Endodermal cell (in vitro differentiated cells): ENCODE measurements around the gene GSG1L2. TPM values are rescaled to one million over a fixed set of nuclear protein-coding genes. Genes with fewer than 3 reads are reported as not detected.

Experiments used
- DNase-seq: peaks from one replicate; pipeline ENCODE4 v3.0.0-alpha.2; 2017
- H3K27ac ChIP-seq: 2 replicates; pipeline ENCODE4 v1.5.1; 2013; ENCODE audit warnings: mild to moderate bottlenecking, low read depth, low read length, moderate library complexity
- H3K27me3 ChIP-seq: 2 replicates; pipeline ENCODE4 v1.6.1; 2013; ENCODE audit warnings: mild to moderate bottlenecking, low read length, moderate library complexity; ENCODE audit not compliant: insufficient read depth, control insufficient read depth, poor library complexity, severe bottlenecking
- H3K36me3 ChIP-seq: 2 replicates; pipeline ENCODE4 v1.7.0; 2013; ENCODE audit warnings: mild to moderate bottlenecking, low read length, moderate library complexity; ENCODE audit not compliant: control insufficient read depth, insufficient read depth
- H3K4me1 ChIP-seq: one replicate; pipeline ENCODE4 v1.7.0; 2013; ENCODE audit warnings: low read length; ENCODE audit not compliant: control insufficient read depth, insufficient read depth
- H3K4me3 ChIP-seq: 2 replicates; pipeline ENCODE4 v1.5.1; 2013; ENCODE audit warnings: mild to moderate bottlenecking, low read length, moderate library complexity
- H3K9ac ChIP-seq: 2 replicates; pipeline ENCODE4 v1.6.1; 2013; ENCODE audit warnings: mild to moderate bottlenecking, low read length, moderate library complexity; ENCODE audit not compliant: poor library complexity, severe bottlenecking; ENCODE audit errors: extremely low read depth
- H3K9me3 ChIP-seq: 2 replicates; pipeline ENCODE4 v1.6.1; 2013; ENCODE audit warnings: mild to moderate bottlenecking, low read length, moderate library complexity; ENCODE audit not compliant: control insufficient read depth
- H3K27ac Mint-ChIP-seq: 2 replicates; pipeline ENCODE4 v1.8.0; 2020; ENCODE audit warnings: mixed read lengths
- H3K27me3 Mint-ChIP-seq: 2 replicates; pipeline ENCODE4 v1.8.0; 2021; ENCODE audit warnings: mild to moderate bottlenecking, mixed read lengths; ENCODE audit not compliant: insufficient read depth
- H3K36me3 Mint-ChIP-seq: 2 replicates; pipeline ENCODE4 v1.8.0; 2020; ENCODE audit warnings: low read depth, mixed read lengths
- H3K4me1 Mint-ChIP-seq: 2 replicates; pipeline ENCODE4 v1.8.0; 2020; ENCODE audit warnings: mixed read lengths
- H3K4me3 Mint-ChIP-seq: 2 replicates; pipeline ENCODE4 v1.8.0; 2020; ENCODE audit warnings: mild to moderate bottlenecking, moderate library complexity, mixed read lengths
- H3K9me3 Mint-ChIP-seq: 2 replicates; pipeline ENCODE4 v1.8.0; 2020; ENCODE audit warnings: mild to moderate bottlenecking, mixed read lengths
- CTCF ChIP-seq: fragments of 200-600 bp; sonication (generic); conservative IDR thresholded peaks from 2 replicates; pipeline ENCODE4 v1.5.0; 2021; ENCODE audit warnings: antibody characterized with exemption, mild to moderate bottlenecking
- WGBS, 2 experiments: methylation state at CpG; one replicate each; pipeline versions ENCODE4 v1.1.5 to v1.1.7; 2013; ENCODE audit warnings: missing lambda C conversion rate in 2 of 2, mixed read lengths in 1 of 2; ENCODE audit not compliant: insufficient coverage in 1 of 2, insufficient read length in 1 of 2; 5-methylcytosine and 5-hydroxymethylcytosine counted together
- total RNA-seq, 2 donors: library from RNA; stranded (reverse); fragmentation: NEBNext Ultra II Directional in 1 of 2; extraction: Animal tissue kit (Norgen Biotek cat#: 25700) in 1 of 2; gene quantifications; 2 replicates in 1 of 2; 3 replicates in 1 of 2; pipeline ENCODE4 v1.2.1, GENCODE V29; 2021

The GSG1L2 gene
- total RNA-seq, 2 donors from 2014 or later = not detected

DNA sequence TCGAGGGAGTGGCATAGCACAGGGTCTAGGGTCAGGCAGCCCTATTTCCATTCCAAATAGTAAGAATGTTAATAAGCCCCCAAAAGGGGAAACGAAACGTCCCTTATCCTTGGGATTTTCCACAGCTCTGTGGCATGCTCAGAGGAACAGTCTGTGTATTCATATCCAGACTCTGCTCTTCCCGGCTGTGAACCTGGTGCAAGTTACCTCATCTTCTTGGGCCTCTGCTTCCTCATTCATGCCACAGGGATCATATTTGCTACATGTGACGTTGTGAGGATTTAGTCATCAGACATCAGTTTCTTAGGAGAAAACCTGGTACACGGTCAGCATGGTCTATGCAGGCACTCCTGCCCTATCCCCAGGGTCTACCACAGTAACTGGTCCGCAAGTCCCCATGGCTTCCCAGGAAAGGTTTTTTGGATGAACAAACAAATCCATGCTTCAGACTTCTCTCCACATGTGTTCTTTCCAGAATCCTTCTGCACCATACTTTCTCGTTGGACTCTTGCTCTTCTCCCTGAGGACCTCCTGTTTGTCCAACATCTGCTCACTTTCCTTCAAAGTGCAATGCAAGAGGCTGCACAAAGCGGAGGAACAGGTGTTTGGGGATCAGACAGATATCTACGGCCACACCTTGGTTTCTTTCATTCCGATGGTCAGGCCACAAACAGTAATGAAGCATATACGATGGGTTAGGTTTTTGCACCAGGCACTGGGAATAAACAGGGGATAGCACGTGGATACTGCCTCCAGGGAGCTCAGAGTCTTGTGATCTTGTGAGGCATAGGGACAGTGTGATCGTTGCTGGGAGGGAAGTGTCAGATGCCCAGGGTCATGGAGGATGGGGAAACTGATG lies 21.5 kb upstream of the GSG1L2 start:
- peaks cover 13% of the 10 kb centered on the region for H3K4me1 Mint-ChIP-seq
- TF ChIP-seq CTCF = no peak
- peaks cover 57% of the 10 kb centered on the region for H3K27me3 Mint-ChIP-seq

GRCh38 chr17:9842057-9842758 lies 20.3 kb upstream of the GSG1L2 start:
- Histone ChIP-seq H3K27me3 (peaks cover 18% of the 10 kb centered on the region), H3K36me3 (no peaks in the 10 kb centered on the region), H3K27ac (no peak overlapping the region), H3K9ac (no peak overlapping the region), H3K4me3 (no peak overlapping the region), H3K4me1 (no peaks in the 10 kb centered on the region), H3K9me3 (no peaks in the 10 kb centered on the region)
- peak; percentile 47 for DNase-seq
- 84 to 89% methylated on average over 13 to 14 of the region's 14 CpGs for WGBS, 2 experiments
- H3K36me3 Mint-ChIP-seq = no peaks in the 10 kb centered on the region
- no peak overlapping the region for H3K4me3 Mint-ChIP-seq
- no peak for TF ChIP-seq CTCF
- H3K4me1 Mint-ChIP-seq = peaks cover 22% of the 10 kb centered on the region
- no peaks in the 10 kb centered on the region for H3K9me3 Mint-ChIP-seq
- H3K27ac Mint-ChIP-seq = no peak overlapping the region
- H3K27me3 Mint-ChIP-seq = peaks cover 61% of the 10 kb centered on the region

More for the DNA sequence above, 21.5 kb upstream of the GSG1L2 start:
- H3K27ac Mint-ChIP-seq = no peak overlapping the region
- no peaks in the 10 kb centered on the region for H3K9me3 Mint-ChIP-seq
- Histone ChIP-seq H3K4me3 (no peak overlapping the region), H3K27me3 (peaks cover 18% of the 10 kb centered on the region), H3K9ac (no peak overlapping the region), H3K9me3 (no peaks in the 10 kb centered on the region), H3K4me1 (no peaks in the 10 kb centered on the region), H3K36me3 (no peaks in the 10 kb centered on the region), H3K27ac (no peak overlapping the region)
- H3K36me3 Mint-ChIP-seq = no peaks in the 10 kb centered on the region
- H3K4me3 Mint-ChIP-seq = no peak overlapping the region
- DNase-seq = peak; percentile 37
- 92 to 96% methylated on average over 12 to 14 of the region's 14 CpGs for WGBS, 2 experiments

GRCh38 chr17:9839433-9839832 lies 17.6 kb upstream of the GSG1L2 start:
- Mint-ChIP-seq H3K27me3 (peaks cover 49% of the 10 kb centered on the region), H3K27ac (no peak overlapping the region), H3K4me3 (no peak overlapping the region), H3K36me3 (no peaks in the 10 kb centered on the region), H3K4me1 (peaks cover 22% of the 10 kb centered on the region), H3K9me3 (no peaks in the 10 kb centered on the region)
- no peak overlapping the region for H3K27ac ChIP-seq
- 33 to 55% methylated on average over 3 to 4 of the region's 4 CpGs for WGBS, 2 experiments
- H3K27me3 ChIP-seq = peaks cover 11% of the 10 kb centered on the region
- no peaks in the 10 kb centered on the region for H3K36me3 ChIP-seq
- H3K9ac ChIP-seq = no peak overlapping the region
- no peaks in the 10 kb centered on the region for H3K9me3 ChIP-seq
- peak; percentile 87 for DNase-seq
- H3K4me3 ChIP-seq = no peak overlapping the region
- no peaks in the 10 kb centered on the region for H3K4me1 ChIP-seq
- TF ChIP-seq CTCF = peak; percentile 66
